B cell (primary cell): ENCODE measurements around the gene PTPRU.

ENCODE experiments used
- CTCF ChIP-seq: fragments of 200-600 bp; IDR thresholded peaks from one replicate; pipeline ENCODE4 v1.8.0; 2022; ENCODE audit warnings: antibody characterized with exemption, mild to moderate bottlenecking
- EZH2 ChIP-seq: IDR thresholded peaks from 2 replicates; pipeline ENCODE4 v1.6.1; 2012; ENCODE audit warnings: borderline replicate concordance, low read depth, mild to moderate bottlenecking, moderate library complexity, low read length; ENCODE audit not compliant: insufficient read depth, poor library complexity, severe bottlenecking

- TF ChIP-seq CTCF (no peak), EZH2 (no peak)
Observed at GRCh38 chr1:29368936-29369932, 132.9 kb downstream of the PTPRU start.
